Measurements from ENCODE around the gene CLDN7.

Gene CLDN7

DNA sequence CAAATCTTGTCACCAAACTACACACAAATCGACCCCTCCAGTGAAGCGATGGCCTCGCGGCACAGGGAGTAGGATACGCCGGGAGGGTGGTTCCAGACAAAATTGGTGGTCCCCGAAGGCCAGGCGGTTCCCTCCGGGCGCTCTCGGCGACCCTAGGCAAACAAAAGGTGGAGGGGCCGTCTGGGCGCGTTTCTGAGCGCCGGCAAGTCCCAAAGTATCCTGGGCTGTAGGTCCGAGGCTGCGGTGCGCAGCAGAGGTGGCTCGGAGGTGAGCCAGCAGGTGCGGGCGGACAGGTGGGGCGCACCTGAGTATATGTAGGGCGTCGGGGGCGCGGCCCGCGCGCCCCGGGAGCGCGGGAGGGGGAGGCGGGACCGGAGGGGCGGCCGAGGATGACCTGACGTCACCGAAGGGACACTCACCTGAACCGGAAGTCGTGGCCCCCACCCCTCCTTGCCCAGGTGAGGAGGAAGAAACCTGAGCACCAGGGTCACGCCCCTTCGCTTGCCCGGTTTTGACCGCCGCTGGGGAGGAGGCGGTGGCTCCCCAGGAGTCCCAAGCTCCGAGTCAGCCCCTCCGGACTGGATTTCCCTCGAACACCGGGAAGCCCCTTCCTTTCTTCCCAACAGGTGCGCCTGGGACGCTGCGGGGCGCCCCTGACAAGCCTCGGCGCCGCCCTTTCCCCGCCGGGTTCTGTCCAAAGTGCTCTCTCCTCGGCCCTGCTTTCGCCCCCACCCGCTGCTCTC lies at the start of gene CLDN7:
Gene CLDN7 (minus strand): TSS at position 287 of the 743 bp plus-strand sequence. CDS start 435 bp downstream, outside the sequence.
- DNase-seq (ENCODE audit: low read depth in 2 of 3, low spot score in 2 of 3), result no peak

DNA sequence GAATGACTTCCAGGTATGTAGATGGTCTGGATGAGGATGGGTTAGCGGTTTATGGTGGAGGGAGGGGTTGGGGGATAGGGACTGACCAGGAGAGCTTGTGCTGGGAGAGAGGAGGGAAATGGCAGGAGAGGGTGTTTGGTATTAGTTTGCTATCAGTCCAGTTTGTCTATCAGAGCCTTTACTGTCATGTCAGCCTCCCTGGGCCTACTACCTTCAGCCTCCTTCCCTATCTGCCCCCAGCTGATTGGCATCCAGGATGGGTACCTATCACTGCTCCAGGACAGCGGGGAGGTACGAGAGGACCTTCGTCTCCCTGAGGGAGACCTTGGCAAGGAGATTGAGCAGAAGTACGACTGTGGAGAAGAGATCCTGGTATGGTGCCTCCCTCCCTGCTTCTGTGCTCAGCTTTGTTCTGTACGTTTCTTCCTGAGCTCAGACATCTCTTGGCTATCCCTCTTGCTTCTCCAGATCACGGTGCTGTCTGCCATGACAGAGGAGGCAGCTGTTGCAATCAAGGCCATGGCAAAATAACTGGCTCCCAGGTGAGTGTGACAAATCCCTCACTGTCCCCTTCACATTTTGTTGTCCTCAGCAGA lies 48.9 kb upstream of the CLDN7 start:
- DNase-seq (ENCODE audit: low read depth in 2 of 3, low spot score in 2 of 3), result no peak

GRCh38 chr17:7309628-7310027 lies 47.4 kb upstream of the CLDN7 start:
- DNase-seq (ENCODE audit: low read depth in 2 of 3, low spot score in 2 of 3), result no peak

DNA sequence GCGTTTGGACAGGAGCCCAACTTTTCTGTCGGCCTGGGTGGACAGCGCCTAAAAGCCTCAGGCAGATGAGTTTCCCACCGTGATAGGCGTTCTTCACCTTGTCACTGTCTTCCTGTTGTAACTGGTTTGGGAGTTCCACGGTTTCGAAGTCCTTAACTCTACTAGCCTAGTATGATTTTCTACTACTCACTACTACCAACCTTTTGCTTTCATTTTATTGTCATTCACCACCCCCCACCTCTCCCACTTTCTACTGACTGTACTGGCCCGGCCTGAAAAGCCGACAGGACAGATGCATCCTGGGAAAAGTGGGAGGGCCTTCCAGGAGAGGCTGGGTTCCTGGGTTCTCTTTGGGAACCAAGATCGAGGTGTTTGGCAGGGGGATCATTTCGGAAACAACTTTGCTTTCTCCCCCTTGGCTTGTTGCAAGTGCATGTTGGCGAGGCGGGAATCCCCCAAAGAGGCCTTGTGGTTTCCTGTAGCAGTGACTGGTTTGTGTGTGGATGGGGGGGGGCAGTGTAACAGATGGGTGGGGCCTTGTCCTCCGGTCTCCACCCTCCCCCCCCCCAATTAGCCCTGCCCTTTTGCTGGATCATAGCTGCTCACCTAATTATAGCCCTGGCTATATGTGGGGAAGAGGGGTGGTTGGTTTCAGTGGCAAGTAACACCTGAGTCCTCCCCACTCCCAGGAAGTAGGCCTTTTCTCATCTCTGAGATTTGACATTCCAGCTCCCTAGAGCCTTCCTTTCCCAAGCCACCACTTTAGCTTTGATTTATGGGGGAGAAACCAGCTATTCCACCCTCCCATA lies 46.6 kb upstream of the CLDN7 start:
- DNase-seq (ENCODE audit: low read depth in 2 of 3, low spot score in 2 of 3), result peak in 2 of 3 experiments; percentile 52 to 69

DNA sequence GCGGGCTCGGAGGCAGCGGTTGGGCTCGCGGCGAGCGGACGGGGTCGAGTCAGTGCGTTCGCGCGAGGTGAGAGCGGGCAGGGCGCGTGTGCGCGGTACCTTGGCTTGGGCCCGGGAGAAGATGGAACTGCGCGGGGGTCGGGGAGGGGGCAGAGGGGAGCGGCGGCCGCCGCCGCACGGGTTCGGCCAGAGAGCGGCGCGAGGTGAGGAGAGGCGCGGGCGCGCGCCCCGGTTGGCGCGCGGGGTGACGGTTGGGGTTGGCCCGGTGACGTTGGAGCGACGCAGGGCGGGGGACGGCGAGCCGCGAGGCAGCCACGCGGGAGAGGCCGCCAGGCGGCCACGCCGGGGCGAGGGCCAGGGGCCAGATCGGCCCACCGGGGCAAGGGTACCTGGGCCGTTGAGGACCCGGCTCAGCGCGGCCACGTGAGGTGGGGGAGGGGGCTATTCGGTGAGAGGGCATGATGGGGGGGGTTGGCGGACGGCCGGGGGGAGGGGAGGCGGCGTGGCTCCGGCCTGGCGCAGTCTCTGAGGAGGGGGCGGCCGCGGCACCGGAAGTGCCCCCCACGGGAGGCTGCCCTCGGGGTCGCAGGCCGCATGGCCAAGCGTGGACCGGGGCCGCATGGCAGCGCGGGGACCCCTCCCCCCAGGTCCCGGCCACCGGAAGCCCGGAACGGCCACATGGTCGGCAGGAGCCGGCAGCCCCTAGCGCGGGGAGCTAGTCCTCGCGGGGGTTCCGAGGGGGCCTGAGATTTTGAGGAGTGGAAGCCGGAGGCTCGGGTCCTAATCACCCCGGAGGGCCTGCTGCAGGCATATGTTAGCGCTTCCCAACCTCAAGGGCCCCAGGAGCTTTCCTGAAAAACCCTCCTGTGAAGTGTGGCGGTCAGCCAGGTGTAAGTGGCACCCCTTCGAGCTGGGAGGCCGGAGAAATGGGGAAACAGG lies 45.7 kb upstream of the CLDN7 start:
- peak in 1 of 3 experiments; percentile 32 for DNase-seq (ENCODE audit: low read depth in 2 of 3, low spot score in 2 of 3)

GRCh38 chr17:7306911-7307685 lies 44.8 kb upstream of the CLDN7 start, which contains the start of gene EIF5A:
TSS of gene EIF5A (plus strand) at chr17:7307628. CDS start at chr17:7309636, 2,008 bp downstream.
- DNase-seq (ENCODE audit: low read depth in 2 of 3, low spot score in 2 of 3), result peak; percentile 99 to 100 (median 100)

DNA sequence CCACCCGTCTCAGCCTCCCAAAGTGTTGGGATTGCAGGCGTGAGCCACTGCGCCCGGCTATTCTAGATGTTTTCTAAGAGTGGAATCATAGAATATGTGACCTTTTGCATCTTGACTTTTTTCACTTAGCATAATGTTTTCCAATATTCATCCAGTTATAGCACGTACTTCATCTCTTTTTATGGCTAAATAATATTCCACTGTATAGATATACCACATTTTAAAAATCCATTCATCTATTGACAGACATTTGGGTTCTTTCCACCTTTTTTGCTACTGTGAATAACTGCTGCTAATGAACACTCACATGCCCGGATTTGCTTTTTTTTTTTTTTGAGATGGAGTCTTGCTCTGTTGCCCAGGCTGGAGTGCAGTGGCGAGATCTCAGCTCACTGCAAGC lies 41.9 kb upstream of the CLDN7 start:
- no peak for DNase-seq (ENCODE audit: low read depth in 2 of 3, low spot score in 2 of 3)

GRCh38 chr17:7296189-7296861 lies 34.0 kb upstream of the CLDN7 start:
- peak in 1 of 3 experiments; percentile 59 for DNase-seq (ENCODE audit: low read depth in 2 of 3, low spot score in 2 of 3)

GRCh38 chr17:7295230-7296180 lies 33.2 kb upstream of the CLDN7 start:
- DNase-seq (ENCODE audit: low read depth in 2 of 3, low spot score in 2 of 3), result no peak

DNA sequence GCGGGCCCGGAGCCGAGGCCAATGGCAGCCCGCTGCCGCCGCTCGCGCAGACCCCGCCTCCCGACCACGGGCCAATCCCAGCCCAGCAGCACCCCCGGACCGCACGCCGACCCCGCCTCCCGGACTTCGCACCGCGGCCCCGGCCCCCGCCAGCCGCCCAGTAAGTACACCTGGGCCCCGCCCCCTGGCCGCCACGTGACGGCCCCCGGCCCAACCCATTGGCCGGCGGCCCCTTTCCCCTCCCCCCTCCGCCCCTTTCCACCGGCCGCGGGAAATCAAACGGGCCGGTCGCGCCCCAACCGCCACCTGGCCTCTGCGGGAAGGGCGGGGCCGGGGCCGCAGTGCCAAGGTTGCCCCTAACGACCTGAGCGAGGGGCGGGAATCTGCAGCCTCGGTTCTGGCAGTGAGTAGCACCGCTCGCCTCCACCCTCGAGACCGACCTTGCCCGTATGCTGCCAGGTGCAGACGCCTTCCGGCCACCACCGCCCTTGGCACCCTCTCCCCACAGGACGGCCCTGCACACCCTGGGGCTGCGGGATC lies 32.4 kb upstream of the CLDN7 start, which contains the start of gene YBX2:
Gene YBX2 (minus strand): TSS at position 26 of the 540 bp plus-strand sequence. CDS start 139 bp downstream, outside the sequence.
- peak in 1 of 3 experiments; percentile 55 for DNase-seq (ENCODE audit: low read depth in 2 of 3, low spot score in 2 of 3)

DNA sequence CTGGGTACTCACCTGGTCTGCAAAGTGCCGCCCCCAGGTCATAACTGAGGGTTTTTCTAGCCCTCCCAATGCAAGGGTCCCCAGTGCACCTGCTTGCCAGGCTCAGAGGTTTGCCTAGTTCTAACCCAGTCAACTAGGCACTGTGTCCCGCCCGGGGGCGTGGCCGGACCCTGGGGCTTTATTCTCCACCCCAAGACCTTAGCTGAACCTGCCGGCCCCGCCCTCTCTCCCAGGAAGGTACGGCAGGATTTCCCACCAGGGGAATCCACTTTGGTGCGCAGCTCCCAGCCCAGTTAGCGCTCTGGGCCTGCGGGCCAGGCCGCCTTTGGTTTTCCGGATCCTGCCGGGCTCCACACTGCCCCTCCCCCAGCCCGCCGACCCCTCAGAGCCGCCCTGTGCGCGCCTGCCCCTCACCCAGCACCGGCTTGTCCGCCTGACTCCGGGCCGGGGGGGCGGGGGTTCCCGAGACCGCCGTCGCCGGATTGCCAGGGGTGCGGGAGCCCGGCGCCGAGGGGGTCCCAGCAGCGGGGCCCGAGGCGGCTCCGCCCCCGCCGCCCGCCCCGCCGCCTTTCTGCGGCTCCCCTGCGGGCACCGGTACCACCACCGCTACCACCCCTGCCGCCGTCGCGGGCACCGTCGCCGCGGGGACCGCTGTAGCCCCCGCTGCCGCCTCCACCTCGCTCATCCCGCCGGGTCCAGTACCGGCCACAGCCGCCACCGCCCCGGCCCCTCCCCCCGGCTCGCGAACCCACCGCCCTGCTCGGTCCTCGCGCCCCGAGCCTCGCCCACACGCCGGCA lies 31.7 kb upstream of the CLDN7 start:
- DNase-seq (ENCODE audit: low read depth in 2 of 3, low spot score in 2 of 3), result no peak

DNA sequence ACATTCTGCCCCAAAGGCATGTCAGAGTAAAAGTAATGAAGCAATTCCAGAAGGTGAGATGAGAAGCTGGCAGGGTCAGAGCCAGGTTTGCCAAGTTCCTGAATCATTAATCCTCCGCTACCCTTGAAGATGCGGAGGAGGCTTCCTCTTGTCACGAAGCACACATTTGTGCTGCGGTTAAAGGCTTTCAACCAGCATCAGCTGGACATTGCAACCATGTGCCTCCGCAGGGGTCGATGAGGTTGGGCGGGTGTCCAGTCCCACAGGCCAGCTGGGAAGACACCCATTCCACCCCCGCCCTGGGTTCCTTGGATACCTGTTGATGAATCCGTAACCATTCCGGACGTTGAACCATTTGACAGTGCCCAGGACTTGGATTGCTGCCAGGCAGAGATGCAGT lies 30.9 kb upstream of the CLDN7 start:
- DNase-seq (ENCODE audit: low read depth in 2 of 3, low spot score in 2 of 3), result no peak

GRCh38 chr17:7292729-7293128 lies 30.5 kb upstream of the CLDN7 start:
- DNase-seq (ENCODE audit: low read depth in 2 of 3, low spot score in 2 of 3), result no peak

DNA sequence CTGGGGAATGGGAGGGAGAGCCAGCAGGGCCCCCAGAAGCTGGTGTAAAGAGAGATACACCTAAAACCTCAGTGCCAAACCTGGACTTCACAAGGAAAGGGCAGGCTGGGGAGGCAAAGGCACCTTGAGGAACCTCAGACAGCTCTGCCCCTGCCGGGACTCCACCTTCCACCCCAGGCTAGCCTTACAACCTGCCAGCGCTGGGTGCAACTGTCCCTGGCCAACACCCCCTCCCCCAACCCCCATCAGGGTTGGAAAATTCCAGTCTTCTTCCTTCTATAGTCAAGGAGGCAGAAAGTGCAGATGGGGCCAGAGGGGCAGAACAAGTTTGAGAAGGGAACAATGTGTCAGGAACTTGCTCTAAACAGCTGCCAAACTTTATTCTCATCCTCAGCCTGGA lies 29.9 kb upstream of the CLDN7 start:
- no peak for DNase-seq (ENCODE audit: low read depth in 2 of 3, low spot score in 2 of 3)

DNA sequence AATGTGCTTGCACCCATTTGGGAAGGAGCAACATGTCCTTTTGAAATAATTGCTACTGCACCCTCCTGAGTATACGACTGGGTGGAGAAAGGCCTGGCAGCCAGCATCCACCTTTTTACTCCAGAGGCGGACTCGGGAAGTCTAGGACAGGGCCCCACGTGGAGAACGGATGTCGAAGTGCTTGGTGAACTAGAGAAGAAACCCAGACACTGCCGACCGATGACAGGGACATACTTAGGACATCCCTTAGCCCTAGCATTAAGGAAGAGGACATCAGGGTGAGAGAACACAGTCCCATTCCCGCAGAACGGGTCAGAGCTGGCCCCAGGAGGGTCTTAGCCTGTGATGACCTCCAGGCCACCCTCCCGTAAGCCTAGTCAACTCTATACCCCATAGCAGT lies 28.4 kb upstream of the CLDN7 start:
- no peak for DNase-seq (ENCODE audit: low read depth in 2 of 3, low spot score in 2 of 3)

- no peak for DNase-seq (ENCODE audit: low read depth in 2 of 3, low spot score in 2 of 3)
These were observed 27.9 kb upstream of the CLDN7 start for GRCh38 chr17:7290166-7290565.

All from activated CD8-positive, alpha-beta memory T cell treated with anti-CD3 and anti-CD28 coated beads for 48 hours (primary cell).